GM12878 (cell line): ENCODE measurements around the gene TNFAIP1.

Experiments
- ATF3 ChIP-seq: IDR thresholded peaks from 2 replicates; pipeline ENCODE4 v1.6.1; 2011; ENCODE audit warnings: low read depth, mild to moderate bottlenecking, low read length, moderate library complexity, borderline replicate concordance; ENCODE audit errors: extremely low read depth
- BACH1 ChIP-seq: fragments of 450-650 bp; IDR thresholded peaks from 2 replicates; pipeline ENCODE4 v1.6.1; 2017; ENCODE audit warnings: mild to moderate bottlenecking, borderline replicate concordance
- CREB1 ChIP-seq: IDR thresholded peaks from 2 replicates; pipeline ENCODE4 v1.6.1; 2012; ENCODE audit warnings: low read depth, mild to moderate bottlenecking, inconsistent platforms
- CTCF ChIP-seq, 3 experiments: IDR thresholded peaks in 2 of 3; conservative IDR thresholded peaks in 1 of 3; 2 replicates each; pipeline ENCODE4 v1.5.1; 2011; ENCODE audit warnings: low read depth in 3 of 3, low read length in 3 of 3, mild to moderate bottlenecking in 3 of 3, control low read depth in 2 of 3, moderate library complexity in 2 of 3, inconsistent platforms in 1 of 3, mixed read lengths in 1 of 3; ENCODE audit not compliant: control insufficient read depth in 2 of 3, insufficient read depth in 1 of 3; ENCODE audit errors: extremely low read depth in 1 of 3
- EZH2 ChIP-seq: IDR thresholded peaks from 2 replicates; pipeline ENCODE4 v1.6.1; 2012; ENCODE audit warnings: low read depth, mild to moderate bottlenecking, control low read depth, inconsistent platforms, low read length, borderline replicate concordance; ENCODE audit not compliant: control insufficient read depth
- JUND ChIP-seq: IDR thresholded peaks from 2 replicates; pipeline ENCODE4 v1.6.1; 2012; ENCODE audit warnings: low read depth, mild to moderate bottlenecking, low read length, improper control_type of control experiment, moderate library complexity
- MEF2A ChIP-seq: IDR thresholded peaks from 2 replicates; pipeline ENCODE4 v1.6.1; 2011; ENCODE audit warnings: low read depth, mild to moderate bottlenecking, low read length, moderate library complexity; ENCODE audit not compliant: insufficient read depth
- MTA2 ChIP-seq: fragments of 450-650 bp; IDR thresholded peaks from 2 replicates; pipeline ENCODE4 v1.6.1; 2016; ENCODE audit warnings: low read depth, mild to moderate bottlenecking, moderate library complexity
- POLR2A ChIP-seq: IDR thresholded peaks from 2 replicates; pipeline ENCODE4 v1.6.1; 2011; ENCODE audit warnings: low read depth, mild to moderate bottlenecking, low read length
- SUPT20H ChIP-seq: IDR thresholded peaks from 2 replicates; pipeline ENCODE4 v1.6.1; 2011; ENCODE audit warnings: low read depth, mild to moderate bottlenecking, low read length, moderate library complexity, borderline replicate concordance; ENCODE audit not compliant: control insufficient read depth
- TCF12 ChIP-seq: IDR thresholded peaks from 2 replicates; pipeline ENCODE4 v1.6.1; 2011; ENCODE audit warnings: low read depth, mild to moderate bottlenecking, low read length
- USF1 ChIP-seq: IDR thresholded peaks from 2 replicates; pipeline ENCODE4 v1.6.1; 2011; ENCODE audit warnings: borderline replicate concordance, low read depth, mild to moderate bottlenecking, moderate library complexity, mixed read lengths, low read length; ENCODE audit not compliant: insufficient read depth; ENCODE audit errors: extremely low read length
- ZBTB33 ChIP-seq: fragments of 450-650 bp; IDR thresholded peaks from 2 replicates; pipeline ENCODE4 v1.6.1; 2017; ENCODE audit warnings: mild to moderate bottlenecking
- ZBTB4 ChIP-seq: fragments of 450-650 bp; formaldehyde crosslinking; IDR thresholded peaks from 2 replicates; pipeline ENCODE4 v1.4.0; 2022; ENCODE audit warnings: mild to moderate bottlenecking, moderate library complexity

GRCh38 chr17:28293994-28294393, 41.6 kb upstream of the TNFAIP1 start:
- TF ChIP-seq ATF3 (no peak), USF1 (no peak), ZBTB33 (no peak), EZH2 (no peak), JUND (no peak), CTCF (IDR thresholded peaks at IDR 0.05 in 2 of 3, conservative IDR thresholded peaks at IDR 0.05 in 1 of 3; ENCODE audit: control insufficient read depth in 2 of 3, extremely low read depth in 1 of 3, insufficient read depth in 1 of 3, low read depth in 3 of 3, low read length in 3 of 3) (no peak), MEF2A (no peak), MTA2 (no peak), BACH1 (no peak), POLR2A (no peak), SUPT20H (no peak), ZBTB4 (CRISPR knock-in tag) (no peak), CREB1 (no peak), TCF12 (no peak)
